DOHH2 (cell line): ENCODE data around the gene RYR2.

Experiments
- H3F3A ChIP-seq: fragments of 200-600 bp; sonication (generic), shearing (Covaris generic); 2 replicates; pipeline ENCODE4 v1.6.0; 2016; ENCODE audit warnings: antibody characterized with exemption, mild to moderate bottlenecking; ENCODE audit not compliant: control insufficient read depth, insufficient read depth
- H3K27ac ChIP-seq: fragments of 200-600 bp; sonication (generic); 2 replicates; pipeline ENCODE4 v1.5.1; 2014; ENCODE audit warnings: low read depth, mild to moderate bottlenecking, low read length, moderate library complexity
- H3K27me3 ChIP-seq: fragments of 200-600 bp; sonication (generic); 2 replicates; pipeline ENCODE4 v1.6.1; 2014; ENCODE audit warnings: mild to moderate bottlenecking, low read length, mixed read lengths; ENCODE audit not compliant: control insufficient read depth
- H3K36me3 ChIP-seq: fragments of 200-600 bp; sonication (generic); 2 replicates; pipeline ENCODE4 v1.6.1; 2014; ENCODE audit warnings: mild to moderate bottlenecking, low read length, moderate library complexity, mixed read lengths; ENCODE audit not compliant: control insufficient read depth
- H3K4me1 ChIP-seq: fragments of 200-600 bp; sonication (generic); 2 replicates; pipeline ENCODE4 v1.6.1; 2014; ENCODE audit warnings: mild to moderate bottlenecking, low read length, mixed read lengths; ENCODE audit not compliant: control insufficient read depth
- H3K4me2 ChIP-seq: fragments of 200-600 bp; sonication (generic); 2 replicates; pipeline ENCODE4 v1.6.0; 2014; ENCODE audit warnings: mild to moderate bottlenecking, low read length, moderate library complexity
- H3K4me3 ChIP-seq: fragments of 200-600 bp; sonication (generic); 2 replicates; pipeline ENCODE4 v1.5.1; 2014; ENCODE audit warnings: mild to moderate bottlenecking, low read length, mixed read lengths
- H3K79me2 ChIP-seq: fragments of 200-600 bp; sonication (generic); 2 replicates; pipeline ENCODE4 v1.6.1; 2014; ENCODE audit warnings: mild to moderate bottlenecking, low read length, mixed read lengths; ENCODE audit not compliant: control insufficient read depth
- H3K9me2 ChIP-seq: fragments of 200-600 bp; sonication (generic); replicated peaks from 2 replicates; pipeline ENCODE4 v1.6.1; 2014; ENCODE audit warnings: mild to moderate bottlenecking, low read length, mixed read lengths; ENCODE audit not compliant: control insufficient read depth
- H3K9me3 ChIP-seq: fragments of 200-600 bp; sonication (generic); 2 replicates; pipeline ENCODE4 v1.6.1; 2014; ENCODE audit warnings: antibody characterized with exemption, low read length, mixed read lengths; ENCODE audit not compliant: control insufficient read depth, insufficient read depth
- H4K20me1 ChIP-seq: fragments of 200-600 bp; sonication (generic); 2 replicates; pipeline ENCODE4 v1.6.0; 2014; ENCODE audit warnings: low read depth, mild to moderate bottlenecking, antibody characterized with exemption, low read length, moderate library complexity; ENCODE audit not compliant: control insufficient read depth, insufficient read depth
- EZH2phosphoT487 ChIP-seq: fragments of 200-600 bp; sonication (generic); IDR thresholded peaks from 2 replicates; pipeline ENCODE4 v1.6.1; 2017; ENCODE audit warnings: borderline replicate concordance, mild to moderate bottlenecking, antibody characterized with exemption, low read length, moderate library complexity, mixed read lengths
- TF ChIP-seq, protein P1 (sequence below): fragments of 200-600 bp; sonication (generic); IDR thresholded peaks from one replicate; pipeline ENCODE4 v1.5.1; 2014; ENCODE audit warnings: antibody characterized with exemption, mild to moderate bottlenecking, low read depth, low read length; ENCODE audit not compliant: poor library complexity, severe bottlenecking

The RYR2 gene

DNA sequence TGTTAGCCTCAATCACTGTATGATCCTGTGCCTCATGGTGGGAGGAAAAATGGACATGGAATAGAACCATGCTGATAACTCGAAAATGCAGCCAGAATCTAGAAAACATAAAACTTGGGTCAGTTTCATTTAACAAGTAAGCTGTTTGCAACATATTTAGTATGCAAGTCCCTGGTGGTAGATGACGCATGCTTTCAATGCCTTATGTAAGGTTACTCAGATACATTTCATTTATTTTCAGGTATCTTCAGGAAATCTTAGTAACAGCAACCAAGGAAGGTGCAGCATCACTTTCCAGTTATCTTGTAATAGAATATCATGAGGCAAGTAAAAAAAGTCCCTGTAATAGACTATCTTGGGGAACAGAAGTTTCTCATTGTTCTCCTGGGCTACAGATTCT lies 92.9 kb downstream of the RYR2 start:
- TF ChIP-seq EZH2phosphoT487 = no peak
- TF ChIP-seq, protein P1, sequence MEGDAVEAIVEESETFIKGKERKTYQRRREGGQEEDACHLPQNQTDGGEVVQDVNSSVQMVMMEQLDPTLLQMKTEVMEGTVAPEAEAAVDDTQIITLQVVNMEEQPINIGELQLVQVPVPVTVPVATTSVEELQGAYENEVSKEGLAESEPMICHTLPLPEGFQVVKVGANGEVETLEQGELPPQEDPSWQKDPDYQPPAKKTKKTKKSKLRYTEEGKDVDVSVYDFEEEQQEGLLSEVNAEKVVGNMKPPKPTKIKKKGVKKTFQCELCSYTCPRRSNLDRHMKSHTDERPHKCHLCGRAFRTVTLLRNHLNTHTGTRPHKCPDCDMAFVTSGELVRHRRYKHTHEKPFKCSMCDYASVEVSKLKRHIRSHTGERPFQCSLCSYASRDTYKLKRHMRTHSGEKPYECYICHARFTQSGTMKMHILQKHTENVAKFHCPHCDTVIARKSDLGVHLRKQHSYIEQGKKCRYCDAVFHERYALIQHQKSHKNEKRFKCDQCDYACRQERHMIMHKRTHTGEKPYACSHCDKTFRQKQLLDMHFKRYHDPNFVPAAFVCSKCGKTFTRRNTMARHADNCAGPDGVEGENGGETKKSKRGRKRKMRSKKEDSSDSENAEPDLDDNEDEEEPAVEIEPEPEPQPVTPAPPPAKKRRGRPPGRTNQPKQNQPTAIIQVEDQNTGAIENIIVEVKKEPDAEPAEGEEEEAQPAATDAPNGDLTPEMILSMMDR = no peak
- H4K20me1 ChIP-seq = no peaks in the 10 kb centered on the region
- 0 out of 2 replicates have a peak, but pooled peaks cover under 1% of the 10 kb centered on the region for H3F3A ChIP-seq
- peaks cover 12% of the 10 kb centered on the region for H3K4me1 ChIP-seq
- no peak overlapping the region for H3K4me2 ChIP-seq
- no peaks in the 10 kb centered on the region for H3K9me3 ChIP-seq
- H3K27ac ChIP-seq = no peak overlapping the region
- H3K36me3 ChIP-seq = no peaks in the 10 kb centered on the region
- no peaks in the 10 kb centered on the region for H3K9me2 ChIP-seq
- H3K79me2 ChIP-seq = no peaks in the 10 kb centered on the region
- H3K27me3 ChIP-seq = no peaks in the 10 kb centered on the region
- H3K4me3 ChIP-seq = no peak overlapping the region

DNA sequence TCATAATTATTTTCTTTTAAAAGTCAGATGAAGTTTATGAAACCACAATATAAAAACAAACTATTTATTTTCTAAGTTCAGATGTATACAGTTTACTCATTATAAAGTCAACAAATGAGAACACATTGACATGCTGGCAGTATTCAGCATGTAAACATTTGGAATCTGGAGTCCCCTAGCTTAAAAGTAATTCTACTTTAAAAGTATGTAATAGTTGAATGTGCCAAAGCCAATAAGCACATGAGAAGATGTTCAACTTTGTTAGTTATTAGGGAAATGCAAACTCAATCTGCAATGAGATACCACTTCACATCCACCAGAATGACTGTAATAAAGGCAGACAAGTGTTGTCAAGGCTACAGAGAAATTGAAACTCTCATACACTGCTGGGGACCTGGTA lies 96.6 kb downstream of the RYR2 start:
- Histone ChIP-seq H3K4me2 (no peak overlapping the region), H4K20me1 (no peaks in the 10 kb centered on the region), H3F3A (peaks cover 6% of the 10 kb centered on the region; the same call in 1 of the 2 replicates), H3K4me3 (no peak overlapping the region), H3K36me3 (no peaks in the 10 kb centered on the region), H3K27ac (no peak overlapping the region), H3K4me1 (peaks cover 33% of the 10 kb centered on the region), H3K27me3 (no peaks in the 10 kb centered on the region), H3K79me2 (no peaks in the 10 kb centered on the region), H3K9me3 (no peaks in the 10 kb centered on the region), H3K9me2 (no peaks in the 10 kb centered on the region)
- no peak for TF ChIP-seq EZH2phosphoT487
- TF ChIP-seq, protein P1 = no peak

DNA sequence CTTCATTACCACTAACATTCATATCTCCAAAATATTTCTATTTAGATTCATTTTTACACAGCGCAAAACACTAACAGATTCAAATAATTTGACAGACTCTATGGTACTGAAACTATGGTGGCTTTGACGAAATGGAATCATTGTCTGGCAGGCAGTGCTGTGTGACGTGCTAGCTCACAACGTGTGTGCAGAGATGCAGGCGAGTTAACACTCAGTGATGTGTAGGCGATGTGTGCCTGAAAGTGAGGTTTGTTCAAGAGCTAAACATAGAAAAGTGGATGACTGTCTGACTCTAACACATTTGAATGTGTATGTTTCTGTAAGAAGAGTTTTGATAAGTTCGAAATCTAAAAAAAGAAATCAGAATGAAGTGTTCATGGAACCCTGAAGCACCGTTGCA lies 97.7 kb downstream of the RYR2 start:
- TF ChIP-seq, protein P1 = no peak
- no peak for TF ChIP-seq EZH2phosphoT487
- H3K27me3 ChIP-seq = no peaks in the 10 kb centered on the region
- H3K27ac ChIP-seq = peak overlapping the region; percentile 71
- H3K79me2 ChIP-seq = no peaks in the 10 kb centered on the region
- peak overlapping the region; percentile 46 for H3K4me3 ChIP-seq
- peaks cover 33% of the 10 kb centered on the region for H3K4me1 ChIP-seq
- no peaks in the 10 kb centered on the region for H3K9me3 ChIP-seq
- H3K36me3 ChIP-seq = no peaks in the 10 kb centered on the region
- no peaks in the 10 kb centered on the region for H3K9me2 ChIP-seq
- peaks cover 6% of the 10 kb centered on the region; the same call in 1 of the 2 replicates for H3F3A ChIP-seq
- no peaks in the 10 kb centered on the region for H4K20me1 ChIP-seq
- H3K4me2 ChIP-seq = peak overlapping the region; percentile 58

DNA sequence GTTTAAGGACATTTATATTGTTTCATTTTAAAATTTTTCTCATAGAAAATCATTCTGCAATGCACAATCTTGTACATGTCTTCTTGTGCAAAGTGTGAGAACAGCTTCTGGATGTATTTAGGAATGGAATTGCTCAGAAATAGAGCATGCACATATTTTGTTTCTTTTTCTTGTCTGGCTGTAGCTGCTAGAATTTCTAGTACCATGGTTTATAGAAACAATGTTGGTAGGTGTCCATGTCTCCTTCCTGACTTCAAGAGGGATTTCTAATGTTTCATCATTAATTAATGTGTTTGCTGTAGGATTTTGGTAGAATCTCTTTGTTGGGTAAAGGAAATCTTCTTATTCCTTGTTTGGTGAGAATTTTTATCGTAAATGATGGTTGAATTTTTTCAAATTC lies 99.0 kb downstream of the RYR2 start:
- peak overlapping the region; percentile 71 for H3K27ac ChIP-seq
- H3K4me3 ChIP-seq = no peak overlapping the region
- H3K79me2 ChIP-seq = no peaks in the 10 kb centered on the region
- H4K20me1 ChIP-seq = no peaks in the 10 kb centered on the region
- no peaks in the 10 kb centered on the region for H3K9me3 ChIP-seq
- peaks cover 6% of the 10 kb centered on the region; the same call in 1 of the 2 replicates for H3F3A ChIP-seq
- peaks cover 33% of the 10 kb centered on the region for H3K4me1 ChIP-seq
- no peaks in the 10 kb centered on the region for H3K9me2 ChIP-seq
- H3K4me2 ChIP-seq = peak overlapping the region; percentile 58
- H3K27me3 ChIP-seq = no peaks in the 10 kb centered on the region
- TF ChIP-seq, protein P1 = no peak
- TF ChIP-seq EZH2phosphoT487 = no peak
- no peaks in the 10 kb centered on the region for H3K36me3 ChIP-seq
